WERI-Rb-1 (cell line): ENCODE results near the gene ZBTB47.

ENCODE experiments used
- DNase-seq: peaks from one replicate; pipeline ENCODE4 v3.0.0-alpha.2; 2020
- H3K27ac ChIP-seq: fragments of 250-450 bp; sonication (Bioruptor Pico); 2 replicates; pipeline ENCODE4 v1.5.1; 2020; ENCODE audit warnings: mild to moderate bottlenecking, moderate library complexity
- H3K27me3 ChIP-seq: fragments of 250-450 bp; sonication (Bioruptor Pico); 2 replicates; pipeline ENCODE4 v1.5.1; 2021; ENCODE audit warnings: mild to moderate bottlenecking, low read depth, moderate library complexity; ENCODE audit not compliant: insufficient read depth, severe bottlenecking
- H3K36me3 ChIP-seq: fragments of 250-450 bp; sonication (Bioruptor Pico); 2 replicates; pipeline ENCODE4 v1.5.1; 2020; ENCODE audit warnings: mild to moderate bottlenecking, moderate library complexity
- H3K4me3 ChIP-seq: 2 replicates; pipeline ENCODE4 v1.5.1; 2011; ENCODE audit warnings: low read depth, mild to moderate bottlenecking, control low read depth, low read length
- H3K9me3 ChIP-seq: fragments of 250-450 bp; sonication (Bioruptor Pico); 2 replicates; pipeline ENCODE4 v1.5.1; 2021; ENCODE audit warnings: mild to moderate bottlenecking, moderate library complexity; ENCODE audit not compliant: severe bottlenecking
- CTCF ChIP-seq: IDR thresholded peaks from 2 replicates; pipeline ENCODE4 v1.5.1; 2011; ENCODE audit warnings: low read depth, mild to moderate bottlenecking, control low read depth, inconsistent platforms, low read length

ZBTB47 gene

GRCh38 chr3:42647821-42648459 lies 5.6 kb upstream of the ZBTB47 start:
- H3K4me3 ChIP-seq: no peak overlapping the region
- peaks cover 46% of the 10 kb centered on the region for H3K36me3 ChIP-seq
- no peaks in the 10 kb centered on the region for H3K27me3 ChIP-seq
- DNase-seq: no peak
- H3K27ac ChIP-seq: no peak overlapping the region
- no peaks in the 10 kb centered on the region for H3K9me3 ChIP-seq
- TF ChIP-seq CTCF: no peak

GRCh38 chr3:42649006-42649405 lies 4.5 kb upstream of the ZBTB47 start:
- TF ChIP-seq CTCF: no peak
- no peak overlapping the region for H3K27ac ChIP-seq
- no peak overlapping the region for H3K4me3 ChIP-seq
- peaks cover 36% of the 10 kb centered on the region for H3K36me3 ChIP-seq
- no peaks in the 10 kb centered on the region for H3K9me3 ChIP-seq
- no peaks in the 10 kb centered on the region for H3K27me3 ChIP-seq
- no peak for DNase-seq

- Histone ChIP-seq H3K9me3 (no peaks in the 10 kb centered on the region), H3K27me3 (no peaks in the 10 kb centered on the region), H3K36me3 (peaks cover 28% of the 10 kb centered on the region), H3K27ac (no peak overlapping the region), H3K4me3 (no peak overlapping the region)
- TF ChIP-seq CTCF: no peak
- no peak for DNase-seq
These were observed 3.7 kb upstream of the ZBTB47 start for GRCh38 chr3:42649783-42650182.

- TF ChIP-seq CTCF: no peak
- no peaks in the 10 kb centered on the region for H3K9me3 ChIP-seq
- no peak overlapping the region for H3K27ac ChIP-seq
- no peaks in the 10 kb centered on the region for H3K27me3 ChIP-seq
- no peak overlapping the region for H3K4me3 ChIP-seq
- H3K36me3 ChIP-seq: peaks cover 13% of the 10 kb centered on the region
- no peak for DNase-seq
These were observed 2.0 kb upstream of the ZBTB47 start for GRCh38 chr3:42651248-42652091.

- TF ChIP-seq CTCF: no peak
- Histone ChIP-seq H3K27ac (no peak overlapping the region; the same call in 1 of the 2 replicates), H3K9me3 (no peaks in the 10 kb centered on the region), H3K36me3 (peaks cover 13% of the 10 kb centered on the region; the same call in 1 of the 2 replicates), H3K27me3 (no peaks in the 10 kb centered on the region), H3K4me3 (no peak overlapping the region)
- no peak for DNase-seq
These were observed 1.3 kb upstream of the ZBTB47 start for GRCh38 chr3:42652251-42652610.
